Activated CD8-positive, alpha-beta memory T cell treated with anti-CD3 and anti-CD28 coated beads, Interleukin-2, amount 50 U/mL, for 24 hours (primary cell): Measurements from ENCODE around the gene CXCL6.

Experiments
- DNase-seq: peaks from one replicate; pipeline ENCODE4 v3.0.0-alpha.2; 2020; ENCODE audit errors: extremely low read depth

Gene CXCL6

GRCh38 chr4:73836373-73837279 lies at the start of gene CXCL6:
Gene CXCL6 (plus strand): TSS chr4:73836678. CDS start chr4:73836751, 73 bp downstream.
- DNase-seq: no peak

- no peak for DNase-seq
Measured at GRCh38 chr4:73788411-73788810, 48.1 kb upstream of the CXCL6 start.

DNA sequence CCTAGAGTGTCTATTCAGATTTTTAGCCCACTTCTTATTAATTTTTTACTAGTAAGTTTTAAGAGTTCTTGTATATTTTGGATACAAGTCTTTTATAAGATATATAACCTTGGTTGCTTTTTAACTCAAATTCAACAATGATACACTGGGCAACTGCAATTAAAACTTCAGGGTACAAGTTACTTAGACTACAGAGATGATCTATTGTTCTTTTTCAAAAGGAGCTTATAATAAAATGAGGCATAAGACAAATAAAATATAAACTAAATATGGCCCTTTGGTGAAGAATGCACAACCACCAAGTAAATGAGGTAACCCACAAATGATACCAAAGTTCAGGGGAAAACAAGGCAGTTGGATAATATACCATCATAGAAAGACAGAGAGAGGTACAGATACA lies 37.6 kb upstream of the CXCL6 start:
- no peak for DNase-seq

DNA sequence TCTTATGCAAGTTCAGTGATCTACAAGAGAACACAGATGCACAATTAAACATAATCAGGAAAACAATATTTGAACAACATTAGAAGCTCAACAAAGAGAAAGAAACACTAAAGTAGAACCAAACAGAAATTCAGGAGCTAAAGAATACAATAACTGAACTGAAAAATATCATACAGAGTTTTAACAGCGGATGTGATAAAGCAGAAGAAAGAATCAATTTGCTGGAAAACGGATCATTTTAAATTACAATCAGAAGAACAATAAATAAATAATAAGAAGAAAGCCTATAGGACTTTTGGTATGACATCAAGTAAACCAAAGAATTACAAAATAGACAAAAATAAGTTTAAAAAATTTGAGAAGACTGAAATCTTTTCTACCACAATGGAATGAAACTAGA lies 36.3 kb upstream of the CXCL6 start:
- DNase-seq: no peak

DNA sequence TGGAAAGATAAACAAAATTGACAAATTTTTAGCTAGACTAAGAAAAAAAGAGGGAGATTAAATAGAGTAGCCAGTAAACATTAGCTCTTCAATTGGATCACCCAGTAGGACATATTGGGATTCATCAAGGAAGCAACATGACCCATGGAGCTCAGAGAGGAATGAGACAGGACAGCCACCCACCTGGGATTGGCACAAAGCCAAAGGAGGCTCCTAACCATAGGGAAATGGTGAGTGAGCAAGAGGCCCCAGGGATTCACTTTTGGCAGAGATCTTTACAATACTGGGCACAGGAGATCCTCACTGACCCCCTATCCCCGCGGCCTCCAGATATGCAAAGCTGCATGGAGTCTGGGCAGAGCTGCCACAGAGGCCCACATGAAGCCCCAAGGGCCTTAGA lies 34.8 kb upstream of the CXCL6 start:
- DNase-seq: no peak

- no peak for DNase-seq
Measured at GRCh38 chr4:73803213-73803612, 33.3 kb upstream of the CXCL6 start.

DNA sequence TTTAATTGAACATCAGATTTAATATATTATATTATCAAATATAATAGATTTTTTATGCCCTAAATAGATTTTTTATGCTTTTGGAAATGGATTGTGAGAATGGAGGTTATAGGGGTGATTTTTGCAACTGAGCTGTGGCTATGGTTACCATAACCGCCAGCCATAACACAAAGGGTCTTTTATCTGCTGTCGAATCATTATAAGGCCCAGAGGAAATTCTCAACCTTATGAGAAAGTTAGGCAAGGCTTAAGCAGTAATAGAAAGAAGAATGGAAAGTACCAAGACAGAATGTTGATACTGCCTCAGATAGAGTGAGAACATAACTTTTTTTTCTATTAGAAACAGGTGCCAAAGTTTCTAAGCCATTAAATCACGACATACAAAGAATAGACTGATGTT lies 26.3 kb upstream of the CXCL6 start:
- no peak for DNase-seq

GRCh38 chr4:73811841-73812240 lies 24.6 kb upstream of the CXCL6 start:
- no peak for DNase-seq

- DNase-seq: no peak
Measured at GRCh38 chr4:73814679-73815078, 21.8 kb upstream of the CXCL6 start.

GRCh38 chr4:73815145-73815544 lies 21.3 kb upstream of the CXCL6 start:
- DNase-seq: no peak

DNA sequence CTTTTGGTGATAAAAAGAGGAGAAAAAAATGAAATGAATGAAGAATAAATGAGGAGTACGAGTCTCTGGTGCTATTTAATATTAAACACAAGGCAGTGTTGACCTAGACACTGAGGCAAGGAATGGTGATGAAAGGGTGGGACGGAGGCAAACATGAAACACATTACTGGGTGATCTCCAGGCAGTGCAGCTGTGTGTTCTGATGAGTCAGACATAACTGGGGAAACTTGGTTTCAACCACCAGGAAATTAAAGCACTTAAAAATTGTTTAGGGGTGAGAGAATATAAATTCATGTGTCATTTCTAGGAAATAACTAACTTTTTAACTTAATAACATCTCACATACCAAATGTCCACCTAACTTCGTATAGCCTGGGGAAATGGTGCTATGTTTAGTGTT lies 19.7 kb upstream of the CXCL6 start:
- DNase-seq: no peak

DNA sequence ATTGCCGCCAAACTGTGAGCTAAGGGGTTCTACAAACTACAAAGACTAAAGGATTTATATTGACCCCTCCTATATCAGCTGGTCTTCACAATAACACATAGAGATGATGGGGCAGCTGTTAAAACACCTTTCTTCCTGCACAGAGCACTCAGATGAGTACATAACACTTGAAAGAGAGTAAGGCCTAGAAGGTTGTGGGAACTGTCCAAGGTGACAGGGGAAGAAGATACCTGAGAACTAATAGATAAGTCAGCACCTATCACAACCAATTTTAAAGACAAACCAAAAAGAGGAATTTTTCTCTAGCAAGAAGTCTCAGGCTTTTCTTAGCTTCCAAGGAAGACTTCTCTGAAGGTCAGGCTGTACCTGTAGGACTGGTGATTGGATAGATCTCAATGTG lies 19.1 kb upstream of the CXCL6 start:
- no peak for DNase-seq

- no peak for DNase-seq
Measured at GRCh38 chr4:73821325-73821724, 15.2 kb upstream of the CXCL6 start.

GRCh38 chr4:73822389-73822788 lies 14.1 kb upstream of the CXCL6 start:
- DNase-seq: no peak

DNA sequence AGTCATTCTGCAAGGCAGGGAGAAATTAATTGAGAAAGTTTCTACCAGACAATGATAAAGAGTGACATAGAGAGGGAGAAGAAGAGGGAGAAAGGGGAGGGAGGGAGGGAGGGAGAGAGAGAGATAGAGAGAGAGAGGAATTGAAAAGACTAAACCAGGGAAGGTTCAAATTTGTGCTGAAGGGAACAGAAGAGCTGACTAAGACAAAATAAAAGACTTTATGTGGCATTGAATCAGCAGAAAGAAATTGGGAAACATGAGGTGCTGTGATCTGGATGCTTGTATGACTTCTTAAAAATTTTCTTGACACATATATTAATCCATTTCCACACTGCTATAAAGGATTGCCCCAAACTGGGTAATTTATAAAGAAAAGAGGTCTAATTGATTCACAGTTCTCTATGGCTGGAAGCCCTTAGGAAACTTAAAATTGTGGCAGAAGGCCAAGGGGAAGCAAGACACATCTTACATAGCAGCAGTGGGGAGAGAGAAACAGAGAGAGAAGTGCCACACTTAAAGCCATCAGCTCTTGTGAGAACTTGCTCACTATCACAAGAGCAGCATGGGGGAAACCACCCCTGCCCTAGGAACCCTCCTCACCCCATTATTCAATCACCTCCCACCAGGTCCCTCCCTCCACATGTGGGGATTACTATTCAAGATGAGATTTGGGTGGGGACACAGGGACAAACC lies 13.5 kb upstream of the CXCL6 start:
- no peak for DNase-seq

GRCh38 chr4:73823760-73824159 lies 12.7 kb upstream of the CXCL6 start:
- no peak for DNase-seq

GRCh38 chr4:73828956-73829355 lies 7.5 kb upstream of the CXCL6 start:
- no peak for DNase-seq

GRCh38 chr4:73831569-73831968 lies 4.9 kb upstream of the CXCL6 start:
- DNase-seq: no peak

DNA sequence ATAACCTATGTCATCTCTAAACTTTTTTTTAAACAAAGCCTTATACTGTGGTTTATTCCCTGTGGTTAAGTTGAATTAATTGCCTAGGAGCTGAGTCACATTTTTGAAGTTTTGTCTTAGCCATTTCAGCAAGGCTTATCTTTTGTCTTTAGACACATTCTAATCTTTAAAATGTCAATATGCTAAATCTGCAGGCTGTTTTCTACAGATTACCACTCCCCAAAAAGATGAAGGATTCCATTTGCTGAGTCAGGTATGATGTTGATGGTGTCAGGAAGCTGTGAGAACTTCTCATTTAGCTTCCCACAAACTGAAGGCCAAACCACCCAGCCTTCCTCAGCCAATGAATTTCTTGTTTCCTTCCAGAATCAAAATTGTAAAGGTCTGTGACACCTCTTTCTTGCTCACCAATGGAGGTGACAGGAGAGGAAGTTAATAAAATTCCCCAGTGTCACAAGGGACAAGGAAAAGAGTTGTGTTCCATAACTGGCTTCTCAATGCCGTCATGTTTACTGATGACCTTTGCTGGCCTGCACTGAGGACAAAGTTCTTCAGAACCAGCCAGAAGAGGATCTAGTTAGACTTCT lies 3.7 kb upstream of the CXCL6 start:
- no peak for DNase-seq

- DNase-seq: no peak
Measured at GRCh38 chr4:73839071-73839470, 2.6 kb downstream of the CXCL6 start.

- no peak for DNase-seq
Measured at GRCh38 chr4:73839715-73840114, 3.2 kb downstream of the CXCL6 start.

DNA sequence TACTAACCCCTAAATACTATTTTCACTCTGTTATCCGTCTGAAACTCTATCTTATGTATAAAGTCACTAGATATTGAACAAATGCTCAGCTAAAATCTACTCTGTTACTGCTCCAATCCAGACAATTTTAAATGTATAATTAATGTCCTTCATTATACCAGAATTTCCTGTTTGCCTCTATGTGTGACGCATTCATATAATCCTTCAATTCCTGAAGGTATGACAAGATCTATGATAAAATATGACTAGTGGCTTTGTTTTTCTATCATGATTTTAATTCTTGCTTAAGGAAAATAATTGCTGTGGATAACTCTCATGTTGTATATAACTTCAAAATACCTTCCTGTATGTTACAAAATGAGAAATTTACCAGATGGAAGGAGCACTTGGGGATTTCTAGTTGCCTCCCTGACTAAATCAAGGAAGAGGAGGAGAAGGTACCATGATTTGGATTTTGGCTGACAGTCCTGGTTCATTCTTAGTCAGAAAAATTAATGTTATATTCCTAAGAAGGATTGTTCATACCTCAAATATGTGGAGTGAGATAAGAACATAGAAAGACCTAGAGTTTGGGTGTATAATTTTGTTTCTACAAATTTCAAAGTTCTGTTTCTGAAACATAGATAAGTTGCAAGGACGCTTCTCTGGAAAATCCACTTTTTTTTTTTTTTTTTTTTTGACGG lies 4.9 kb downstream of the CXCL6 start:
- no peak for DNase-seq
